NCI-H524 (cell line): ENCODE results near the gene FCGR1A.
"Not testable (repeated sequence)": the region's sequence is repeated elsewhere in the genome, so short reads cannot be mapped to it uniquely, and the experiment has no call there.

Source experiments
- DNase-seq, 2 experiments: peaks; one replicate each; lab custom pipeline; 2025; lab: John Stamatoyannopoulos, UW

The FCGR1A gene

GRCh38 chr1:149782600-149782999, at the start of gene FCGR1A:
TSS of gene FCGR1A (plus strand) at chr1:149782694. CDS start at chr1:149782744, 50 bp downstream.
- not testable (repeated sequence) for DNase-seq

DNA sequence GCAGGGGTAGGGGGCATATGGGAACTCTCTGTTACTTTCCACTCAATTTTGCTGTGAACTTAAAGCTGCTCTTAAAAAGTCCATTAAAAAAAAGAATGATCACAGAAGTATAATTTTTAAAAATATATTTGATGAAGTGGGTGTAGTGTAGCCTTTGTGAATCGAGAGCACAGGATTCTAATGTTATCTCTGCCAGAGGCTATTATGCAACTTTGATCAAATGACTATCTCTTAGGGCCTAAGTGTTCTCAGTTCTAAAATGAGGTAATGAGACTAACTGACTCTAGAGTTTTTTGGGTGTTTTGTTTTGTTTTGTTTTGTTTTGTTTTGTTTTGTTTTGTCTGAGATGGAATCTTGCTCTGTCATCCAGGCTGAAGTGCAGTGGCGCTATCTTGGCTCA, 49.7 kb upstream of the FCGR1A start:
- not testable (repeated sequence) for DNase-seq

DNA sequence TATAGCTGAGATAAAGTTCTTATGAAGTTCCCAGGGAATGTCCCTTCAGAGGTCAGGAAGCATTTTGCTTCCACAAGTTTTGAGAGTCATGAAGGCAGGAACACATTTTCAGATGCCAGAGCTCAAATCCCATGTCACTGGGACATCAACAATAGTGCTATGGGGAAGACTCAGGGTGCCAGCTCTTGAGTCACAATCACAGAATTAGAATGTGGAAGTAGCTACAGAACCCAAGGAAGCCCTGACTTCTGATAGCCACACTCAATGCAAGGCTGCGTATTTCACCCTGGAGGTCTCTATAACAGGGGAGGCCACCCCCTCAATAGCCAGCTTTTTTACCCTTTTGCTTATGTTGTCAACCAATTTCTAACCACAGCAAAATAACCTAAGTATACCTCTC, 47.8 kb upstream of the FCGR1A start:
- not testable (repeated sequence) for DNase-seq

DNA sequence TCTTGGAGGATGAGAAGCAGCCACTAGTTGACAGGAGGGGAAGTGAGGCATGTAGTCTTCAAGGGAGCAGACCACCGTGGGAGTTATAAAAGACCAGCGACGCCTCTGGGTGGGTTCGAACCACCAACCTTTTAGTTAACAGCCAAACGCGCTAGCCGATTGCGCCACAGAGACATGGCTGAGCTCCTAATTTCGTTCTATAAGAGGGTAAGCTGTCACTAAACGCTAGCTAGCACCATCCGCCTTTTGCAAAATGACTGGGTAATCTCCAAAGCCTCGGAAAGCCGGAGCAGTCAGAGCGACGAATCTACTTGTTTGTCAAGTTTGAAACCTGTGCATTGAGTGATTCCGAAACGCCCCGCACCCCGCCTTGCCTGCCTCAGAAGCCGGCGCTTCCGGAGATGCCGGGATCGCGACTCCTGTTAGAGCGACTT, 42.3 kb upstream of the FCGR1A start:
- not testable (repeated sequence) for DNase-seq

GRCh38 chr1:149740590-149741230, 41.8 kb upstream of the FCGR1A start:
- DNase-seq, result not testable (repeated sequence)

GRCh38 chr1:149741914-149742313, 40.6 kb upstream of the FCGR1A start:
- DNase-seq, result not testable (repeated sequence)

DNA sequence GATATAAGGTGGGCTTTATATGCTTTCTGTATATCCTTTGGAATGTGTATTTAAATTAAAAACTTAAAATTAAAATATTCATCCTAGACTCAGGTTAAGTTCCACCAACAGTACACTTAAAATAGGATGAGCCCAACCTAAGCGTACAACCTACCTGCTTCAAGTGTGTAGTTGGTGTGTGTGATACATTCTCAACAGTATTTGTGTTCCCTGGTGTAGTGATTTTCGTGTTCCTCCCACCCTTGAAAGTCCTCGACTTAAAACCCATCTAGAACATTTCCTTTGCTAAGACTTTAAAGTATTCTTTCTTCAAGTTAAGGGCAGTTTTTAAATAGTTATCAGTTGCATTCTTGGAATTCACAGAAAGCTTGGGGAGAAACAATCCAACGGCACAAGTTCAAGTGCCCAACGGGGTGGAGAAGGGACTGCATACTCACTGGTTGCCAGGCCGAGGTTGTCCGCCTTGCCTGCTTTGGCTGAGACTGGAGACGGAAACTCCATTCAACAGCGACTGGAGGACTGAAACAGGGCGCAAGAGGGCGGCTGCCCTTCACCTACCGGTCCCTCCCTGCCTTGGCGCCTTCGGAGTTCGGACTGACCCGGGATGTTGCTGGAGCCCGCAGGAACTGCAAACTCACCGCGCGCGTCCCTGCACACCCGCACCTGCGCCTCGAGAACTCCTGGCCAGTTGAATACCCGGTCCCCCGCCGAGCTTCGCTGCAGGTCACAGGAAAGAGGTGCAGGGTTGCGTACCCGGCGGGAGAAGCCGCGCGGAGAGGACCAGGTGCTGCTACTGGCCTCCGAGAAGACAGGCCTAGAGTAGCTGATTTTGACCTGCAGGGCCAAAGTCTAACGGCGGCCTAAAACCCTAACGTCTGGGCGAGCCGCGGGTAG, 35.8 kb upstream of the FCGR1A start:
- DNase-seq, result not testable (repeated sequence)

GRCh38 chr1:149747359-149748143, 34.9 kb upstream of the FCGR1A start:
- not testable (repeated sequence) for DNase-seq

DNA sequence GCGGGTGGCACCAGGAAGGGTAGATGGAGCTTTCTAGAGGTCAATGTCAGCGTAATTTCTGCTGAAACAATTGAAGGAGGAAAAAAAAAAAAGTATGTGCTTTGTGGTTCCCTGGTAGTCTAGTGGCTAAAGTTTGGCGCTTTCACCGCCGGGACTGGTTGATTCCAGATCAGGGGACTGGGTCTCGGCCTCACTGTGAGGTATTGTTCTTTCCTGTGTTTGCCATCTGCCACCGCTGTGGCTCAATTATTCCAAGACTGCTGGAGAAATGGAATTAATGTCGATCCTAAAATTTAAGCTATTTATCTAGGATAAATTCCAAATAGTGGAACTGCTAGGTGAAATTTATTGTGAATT, 34.4 kb upstream of the FCGR1A start:
- DNase-seq, result peak in 1 of 2 experiments; percentile 15

GRCh38 chr1:149750562-149750961, 31.9 kb upstream of the FCGR1A start:
- not testable (repeated sequence) for DNase-seq

- DNase-seq, result not testable (repeated sequence)
Measured at GRCh38 chr1:149752186-149752585, 30.3 kb upstream of the FCGR1A start.

GRCh38 chr1:149753466-149753865, 29.0 kb upstream of the FCGR1A start:
- not testable (repeated sequence) for DNase-seq

DNA sequence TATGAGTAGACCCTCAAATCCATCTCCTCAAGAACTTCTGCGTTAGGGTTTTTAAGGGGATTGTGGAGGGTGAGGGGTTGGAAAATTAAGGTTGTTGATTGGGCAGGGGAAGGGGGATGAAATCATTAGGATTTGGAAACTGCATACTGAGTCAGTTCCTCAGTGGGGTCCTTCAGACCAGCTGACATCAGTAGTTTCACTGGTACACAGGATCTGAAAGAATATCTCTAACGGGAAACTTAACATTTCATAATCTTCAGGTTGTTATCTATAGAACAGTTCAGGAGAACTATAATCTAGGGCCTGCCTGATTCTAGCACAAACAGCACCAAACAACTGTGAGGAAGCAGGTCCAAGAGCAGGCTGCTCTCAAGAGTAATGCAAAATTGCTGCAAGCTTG, 27.2 kb upstream of the FCGR1A start:
- DNase-seq, result not testable (repeated sequence)

- not testable (repeated sequence) for DNase-seq
Measured at GRCh38 chr1:149762294-149762693, 20.2 kb upstream of the FCGR1A start.

DNA sequence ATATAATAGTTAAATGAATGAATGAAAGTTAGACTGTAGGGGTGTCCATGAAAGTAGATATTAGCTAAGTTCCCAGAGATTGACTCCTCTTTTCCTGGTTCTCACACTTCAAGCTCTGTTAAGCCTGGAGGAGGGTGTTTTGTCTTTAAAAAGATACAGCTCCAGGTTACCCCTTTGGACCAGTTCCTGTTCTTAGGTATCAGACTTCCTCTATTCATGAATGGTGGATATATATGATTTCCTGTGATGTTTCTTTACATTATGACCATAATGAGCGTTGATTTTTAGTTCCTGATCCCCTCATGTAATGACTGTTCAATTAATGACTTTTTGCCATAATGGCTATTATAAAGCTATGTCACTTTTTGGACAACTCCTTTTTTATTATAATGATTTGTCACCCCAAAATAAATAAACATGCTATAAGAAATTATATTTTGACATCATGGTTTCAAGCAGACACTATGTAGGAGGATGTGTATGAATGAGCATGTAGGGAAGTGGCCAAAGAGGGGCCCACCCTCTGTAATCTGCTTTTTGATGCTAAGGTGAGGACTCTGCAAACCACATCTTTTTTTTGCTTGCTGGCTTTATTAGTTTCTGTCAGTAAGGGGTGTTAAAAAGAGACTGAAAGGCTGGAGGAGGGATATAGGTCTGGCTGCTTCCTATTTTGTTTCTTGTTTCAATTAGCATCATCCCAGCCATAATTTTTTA, 18.2 kb upstream of the FCGR1A start:
- DNase-seq, result not testable (repeated sequence)

GRCh38 chr1:149766241-149766640, 16.3 kb upstream of the FCGR1A start:
- DNase-seq, result not testable (repeated sequence)

- not testable (repeated sequence) for DNase-seq
Measured at GRCh38 chr1:149769216-149769615, 13.3 kb upstream of the FCGR1A start.

- DNase-seq, result not testable (repeated sequence)
Measured at GRCh38 chr1:149770661-149771060, 11.8 kb upstream of the FCGR1A start.

GRCh38 chr1:149771653-149772425, 10.7 kb upstream of the FCGR1A start:
- DNase-seq, result not testable (repeated sequence)

DNA sequence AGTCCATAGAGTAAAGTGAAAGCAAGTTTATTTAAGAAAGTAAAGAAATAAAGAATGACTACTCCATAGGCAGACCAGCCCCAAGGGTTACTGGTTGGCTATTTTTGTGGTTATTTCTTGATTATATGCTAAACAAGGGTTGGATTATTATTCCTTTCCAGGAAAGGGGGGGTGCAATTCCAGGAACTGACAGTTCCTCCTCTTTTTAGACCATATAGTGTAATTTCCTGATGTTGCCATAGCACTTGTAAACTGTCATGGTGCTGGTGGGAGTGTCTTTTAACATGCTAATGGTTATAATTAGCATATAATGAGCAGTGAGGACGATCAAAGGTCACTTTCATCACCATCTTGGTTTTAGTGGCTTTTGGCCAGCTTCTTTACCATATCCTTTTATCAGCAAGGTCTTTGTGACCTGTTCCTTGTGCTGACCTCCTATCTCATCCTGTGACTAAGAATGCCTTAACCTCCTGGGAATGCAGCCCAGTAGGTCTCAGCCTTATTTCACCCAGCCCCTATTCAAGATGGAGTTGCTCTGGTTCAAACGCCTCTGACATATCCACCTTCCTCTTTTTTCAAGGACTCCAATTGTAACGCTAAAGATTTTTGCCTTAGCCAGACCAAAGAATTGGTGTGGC, 6.9 kb upstream of the FCGR1A start:
- not testable (repeated sequence) for DNase-seq
